Measurements from ENCODE around the gene SLAIN1.

- TF ChIP-seq POLR2A (IDR thresholded peaks at IDR 0.05; ENCODE audit: low read length) (no peak), GATA1 (IDR thresholded peaks at IDR 0.05; ENCODE audit: low read depth, low read length) (no peak)
Observed at GRCh38 chr13:77784515-77784914, 87.0 kb downstream of the SLAIN1 start.

Data from erythroblast (primary cell).